HG03558 (cell line): ENCODE results near the gene CCNA2.

Source experiments
- ATAC-seq: cut with Tn5 transposase; IDR thresholded peaks from one replicate; pipeline ENCODE4 v1.9.1; 2021; ENCODE audit warnings: moderate number of reproducible peaks; ENCODE audit not compliant: unreplicated experiment; ENCODE audit errors: extremely low read depth

CCNA2 gene

GRCh38 chr4:121823505-121824170 lies at the start of gene CCNA2:
CCNA2 (minus strand) TSS chr4:121823883; CDS start chr4:121823628, 255 bp downstream.
- peak; percentile 87 for ATAC-seq

GRCh38 chr4:121869841-121870822 lies 46.4 kb upstream of the CCNA2 start, which contains the start of gene BBS7:
BBS7 (minus strand) TSS chr4:121870474; CDS start chr4:121870313, 161 bp downstream.
- ATAC-seq = peak; percentile 98

GRCh38 chr4:121863799-121864198 lies 40.1 kb upstream of the CCNA2 start:
- ATAC-seq = no peak

GRCh38 chr4:121861426-121861825 lies 37.7 kb upstream of the CCNA2 start:
- no peak for ATAC-seq

GRCh38 chr4:121860121-121860520 lies 36.4 kb upstream of the CCNA2 start:
- ATAC-seq = no peak

- no peak for ATAC-seq
Observed at GRCh38 chr4:121851354-121851753, 27.7 kb upstream of the CCNA2 start.

- ATAC-seq = no peak
Observed at GRCh38 chr4:121846662-121847061, 23.0 kb upstream of the CCNA2 start.

- no peak for ATAC-seq
Observed at GRCh38 chr4:121842862-121843261, 19.2 kb upstream of the CCNA2 start.

- ATAC-seq = no peak
Observed at GRCh38 chr4:121838136-121838535, 14.5 kb upstream of the CCNA2 start.

- ATAC-seq = no peak
Observed at GRCh38 chr4:121829511-121829910, 5.8 kb upstream of the CCNA2 start.

GRCh38 chr4:121827853-121828252 lies 4.2 kb upstream of the CCNA2 start:
- ATAC-seq = no peak

GRCh38 chr4:121824950-121825349 lies 1.3 kb upstream of the CCNA2 start:
- no peak for ATAC-seq

- no peak for ATAC-seq
Observed at GRCh38 chr4:121824171-121824527, 466 bp upstream of the CCNA2 start.

GRCh38 chr4:121822796-121823504 lies 733 bp downstream of the CCNA2 start:
- peak; percentile 39 for ATAC-seq

GRCh38 chr4:121822047-121822446 lies 1.6 kb downstream of the CCNA2 start:
- no peak for ATAC-seq

GRCh38 chr4:121819216-121819965 lies 4.3 kb downstream of the CCNA2 start:
- ATAC-seq = no peak

- no peak for ATAC-seq
Observed at GRCh38 chr4:121818215-121818614, 5.5 kb downstream of the CCNA2 start.

GRCh38 chr4:121817701-121818100 lies 6.0 kb downstream of the CCNA2 start:
- ATAC-seq = no peak

GRCh38 chr4:121817006-121817405 lies 6.7 kb downstream of the CCNA2 start:
- no peak for ATAC-seq

GRCh38 chr4:121814756-121815155 lies 8.9 kb downstream of the CCNA2 start:
- no peak for ATAC-seq
